GM21526 (cell line): ENCODE results near the gene TMEM59.

Experiments used
- ATAC-seq: cut with Tn5 transposase; IDR thresholded peaks from one replicate; pipeline ENCODE4 v1.9.1; 2021; ENCODE audit warnings: moderate library complexity; ENCODE audit not compliant: unreplicated experiment, low FRiP score

The TMEM59 gene

DNA sequence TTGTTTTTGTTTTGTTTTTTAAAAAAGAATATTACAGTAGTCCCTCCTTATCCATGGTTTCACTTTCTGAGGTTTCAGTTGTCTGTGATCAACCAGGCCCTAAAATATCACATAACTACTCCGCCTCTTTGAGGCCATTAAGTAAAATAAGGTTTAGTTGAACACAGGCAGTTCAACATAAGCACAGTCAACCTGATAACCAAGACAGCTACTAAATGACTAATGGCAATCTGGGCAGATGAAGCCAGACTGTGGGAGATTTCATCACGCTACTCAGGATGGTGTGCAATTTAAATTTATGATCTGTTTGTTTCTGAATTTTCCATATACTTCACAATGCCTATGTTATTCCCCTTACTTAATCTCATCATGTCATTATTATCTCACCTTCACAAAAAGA, 65.1 kb downstream of the TMEM59 start:
- ATAC-seq, result no peak

DNA sequence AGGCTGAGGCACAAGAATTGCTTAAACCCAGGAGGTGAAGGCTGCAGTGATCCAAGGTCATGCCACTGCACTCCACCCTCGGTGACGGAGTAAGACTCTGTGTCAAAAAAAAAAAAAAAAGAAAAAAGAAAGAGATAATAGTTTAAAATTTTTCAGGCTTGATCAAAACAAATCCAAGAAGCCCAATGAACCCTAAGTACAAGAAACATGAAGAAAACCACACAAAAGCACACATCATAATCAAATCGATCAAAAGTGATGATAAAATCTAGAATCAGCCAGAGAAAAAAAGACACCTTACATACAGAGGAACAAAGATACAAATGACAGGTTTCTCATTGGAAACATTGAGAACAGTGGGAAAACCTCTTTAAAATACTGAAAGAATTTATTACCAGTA, 66.5 kb downstream of the TMEM59 start:
- no peak for ATAC-seq

DNA sequence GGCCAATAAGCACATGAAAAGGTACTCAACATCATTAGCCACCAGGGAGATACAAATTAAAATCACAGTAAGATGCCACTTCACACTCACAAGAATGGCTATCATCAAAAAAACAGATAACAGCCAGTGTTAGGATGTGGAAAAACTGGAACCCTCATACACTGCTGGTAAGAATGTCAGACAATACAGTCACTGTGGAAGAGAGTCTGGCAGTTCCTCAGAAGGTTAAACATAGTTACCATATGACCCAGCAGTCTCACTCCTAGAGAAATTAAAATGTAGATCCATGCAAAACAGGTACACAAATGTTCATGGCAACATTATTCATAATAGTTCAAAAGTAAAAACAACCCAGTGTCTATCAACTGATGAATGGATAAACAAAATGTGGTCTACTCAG, 68.3 kb downstream of the TMEM59 start:
- no peak for ATAC-seq

DNA sequence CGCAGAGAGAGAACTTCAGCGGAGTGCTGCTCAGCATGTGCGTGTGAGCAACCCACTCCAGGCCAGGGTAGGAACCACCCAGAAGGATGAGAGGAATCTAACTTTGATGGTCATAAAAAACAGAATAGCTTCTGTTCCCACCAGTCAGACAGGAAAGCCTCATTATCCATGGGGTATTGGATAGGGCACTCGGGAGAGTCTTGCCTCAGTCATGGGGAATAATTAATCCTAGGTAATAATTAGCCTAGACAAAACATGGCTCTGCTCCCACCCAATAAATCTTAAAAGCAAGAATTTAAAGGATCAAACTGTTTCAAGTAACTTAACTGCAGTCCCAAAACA, 70.3 kb downstream of the TMEM59 start:
- no peak for ATAC-seq

DNA sequence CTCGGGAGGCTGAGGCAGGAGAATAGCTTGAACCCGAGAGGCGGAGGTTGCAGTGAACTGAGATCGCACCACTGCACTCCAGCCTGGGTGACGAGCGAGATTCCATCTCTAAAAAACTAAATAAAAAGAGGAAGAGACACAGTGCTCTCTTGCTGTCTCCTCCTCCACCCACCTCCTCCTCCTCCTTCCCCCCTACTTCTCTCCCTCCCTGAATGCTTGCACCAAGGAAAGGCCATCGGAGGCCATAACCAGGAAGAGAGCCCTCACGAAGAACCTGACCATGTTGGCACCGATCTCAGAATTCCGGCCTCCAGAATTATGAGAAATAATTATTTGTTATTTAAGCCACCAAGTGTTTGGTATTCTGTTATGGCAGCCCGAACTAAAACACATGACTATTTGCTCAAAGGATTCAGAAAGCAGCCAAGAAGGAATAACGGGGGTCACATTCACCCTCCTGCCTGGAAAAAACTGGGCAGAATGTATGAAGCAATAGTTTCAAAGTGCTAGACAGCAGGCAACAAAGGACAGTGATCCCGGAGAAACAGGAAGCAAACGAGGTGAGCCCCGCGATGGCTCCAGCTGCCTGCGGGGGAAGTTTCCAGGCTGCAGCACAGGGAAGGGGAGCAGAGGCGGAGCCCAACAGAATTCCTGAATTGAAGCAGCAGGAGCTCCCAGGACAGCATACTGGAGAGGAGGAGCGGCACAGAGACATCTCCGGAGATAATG, 70.8 kb downstream of the TMEM59 start:
- ATAC-seq, result no peak

DNA sequence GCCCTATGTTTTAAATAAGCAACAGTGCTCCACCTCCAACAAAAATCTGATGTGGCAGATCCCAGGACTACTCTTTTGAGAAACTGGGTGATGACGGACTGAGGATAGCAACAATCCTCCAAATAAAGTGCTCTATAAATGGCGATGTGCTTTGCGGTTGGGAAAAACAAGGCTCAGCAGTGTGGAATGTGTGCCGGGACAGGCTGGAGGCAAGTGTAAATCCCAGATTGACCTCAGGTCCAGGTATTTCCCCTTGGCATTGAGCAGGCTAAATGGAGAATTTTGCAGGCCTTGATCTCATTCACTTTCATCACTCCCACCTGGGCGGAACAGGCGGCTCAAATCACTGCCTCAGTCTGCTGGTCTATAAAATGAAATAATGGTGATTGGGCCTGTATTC, 71.8 kb downstream of the TMEM59 start:
- no peak for ATAC-seq

DNA sequence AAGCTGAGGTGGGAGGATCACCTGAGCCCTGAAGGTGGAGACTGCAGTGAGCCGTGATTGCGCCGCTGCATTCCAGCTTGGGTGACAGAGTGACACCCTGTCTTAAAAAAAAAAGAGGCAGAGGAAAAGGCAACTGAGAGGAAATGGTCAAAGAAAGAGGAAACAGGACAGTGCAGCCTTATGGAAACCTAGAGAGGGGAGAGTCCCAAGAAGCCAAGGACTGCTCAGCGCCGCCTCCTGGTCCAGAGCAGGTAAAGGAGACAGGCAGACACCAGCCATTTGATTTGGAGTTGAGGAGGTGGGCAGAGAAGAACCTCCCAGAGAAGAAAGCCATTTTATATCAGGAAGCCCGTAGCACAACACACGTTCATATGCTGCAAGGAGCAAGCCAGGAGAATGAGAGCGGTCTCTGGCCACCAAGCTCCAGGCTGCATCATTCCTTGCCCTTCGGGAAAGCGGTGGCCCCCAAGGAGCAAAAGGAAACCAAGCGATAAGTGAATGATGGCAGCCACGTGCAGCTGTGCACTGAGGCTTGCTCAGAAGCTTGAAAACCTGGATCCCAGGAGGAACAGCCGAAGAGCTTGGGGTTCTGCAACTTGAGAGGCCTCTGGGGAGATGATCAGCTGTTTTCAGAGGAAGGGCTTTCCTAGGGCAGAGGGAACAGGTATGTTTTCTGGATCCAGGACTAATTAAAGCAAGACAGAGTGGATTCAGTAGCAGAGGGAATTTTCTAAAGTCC, 73.1 kb downstream of the TMEM59 start:
- no peak for ATAC-seq
